Uterus (tissue), 4 donors: ENCODE measurements around the gene MICAL2. TPM values are rescaled to one million over a fixed set of nuclear protein-coding genes. Genes with fewer than 3 reads are reported as not detected.

ENCODE experiments used
- DNase-seq, 2 donors: peaks; one replicate each; pipeline ENCODE4 v3.0.0-alpha.2; 2019 to 2020
- H3K27ac ChIP-seq, 2 donors: fragments of 200-600 bp; sonication (generic); 1 replicate in 1 of 2; 2 replicates in 1 of 2; pipeline ENCODE4 v1.5.1; 2016 to 2018
- H3K27me3 ChIP-seq, 2 donors: fragments of 200-600 bp; sonication (generic); one replicate each; pipeline ENCODE4 v1.5.1; 2018 to 2019; ENCODE audit warnings: control low read depth in 1 of 2
- H3K36me3 ChIP-seq, 2 donors: fragments of 200-600 bp; sonication (generic); one replicate each; pipeline ENCODE4 v1.5.1; 2019; ENCODE audit warnings: control low read depth in 1 of 2
- H3K4me1 ChIP-seq, 2 donors: fragments of 200-600 bp; sonication (generic); one replicate each; pipeline ENCODE4 v1.5.1; 2018 to 2019; ENCODE audit warnings: control low read depth in 1 of 2
- H3K4me3 ChIP-seq, 2 donors: fragments of 200-600 bp; sonication (generic); 1 replicate in 1 of 2; 2 replicates in 1 of 2; pipeline ENCODE4 v1.5.1; 2018 to 2019; ENCODE audit warnings: mild to moderate bottlenecking in 1 of 2
- H3K9me3 ChIP-seq, 2 donors: fragments of 200-600 bp; sonication (generic); one replicate each; pipeline ENCODE4 v1.5.1; 2019; ENCODE audit warnings: control low read depth in 1 of 2
- CTCF ChIP-seq, 4 experiments: fragments of 200-600 bp in 2 of 4; fragments of 450-650 bp in 2 of 4; sonication (generic) in 2 of 4; IDR thresholded peaks; one replicate each; pipeline ENCODE4 v1.5.1; 2016 to 2019; ENCODE audit warnings: antibody characterized with exemption in 4 of 4, mild to moderate bottlenecking in 2 of 4, moderate library complexity in 1 of 4
- POLR2A ChIP-seq, 2 donors: fragments of 450-650 bp; IDR thresholded peaks; one replicate each; pipeline ENCODE4 v1.6.1; 2016; ENCODE audit warnings: antibody characterized with exemption in 2 of 2, mild to moderate bottlenecking in 1 of 2, moderate library complexity in 1 of 2
- intact Hi-C: fragments of 100-400 bp; cut with DNase I; formaldehyde crosslinking; loops from one replicate; pipeline ENCODE4 v1.15.1; 2023; ENCODE audit warnings: low total_unique reads
- total RNA-seq, 4 donors: library from RNA; depleted of rRNA in 3 of 4; stranded (reverse); fragments of >200 nt in 3 of 4; gene quantifications; one replicate each; pipeline versions ENCODE4 v1.1.0 to v1.2.4, GENCODE V29; 2014 to 2023
- donor health status: DM: yes; HTN: yes; CAD: no.

The MICAL2 gene
- total RNA-seq, 4 donors from 2014 or later, result 29.6 to 139 (median 53.1) TPM

GRCh38 chr11:12276356-12276755, 166.0 kb downstream of the MICAL2 start:
- no peaks in the 10 kb centered on the region for H3K4me1 ChIP-seq
- TF ChIP-seq POLR2A (IDR thresholded peaks at IDR 0.05), result no peak
- TF ChIP-seq CTCF (IDR thresholded peaks at IDR 0.05), result no peak
- H3K27ac ChIP-seq, result no peak overlapping the region
- DNase-seq, result peak in 1 of 2 donors; percentile 8
- intact Hi-C loops, result loop anchor here (10.0 kb wide), 1 partner anchor 342 kb away; no protein-coding TSS in a partner anchor
- no peak overlapping the region for H3K4me3 ChIP-seq
- H3K9me3 ChIP-seq, result no peaks in the 10 kb centered on the region
- H3K36me3 ChIP-seq, result no peaks in the 10 kb centered on the region
- no peaks in the 10 kb centered on the region for H3K27me3 ChIP-seq

- no peak overlapping the region for H3K27ac ChIP-seq
- no peaks in the 10 kb centered on the region for H3K27me3 ChIP-seq
- no peak overlapping the region for H3K4me3 ChIP-seq
- no peaks in the 10 kb centered on the region for H3K36me3 ChIP-seq
- intact Hi-C loops, result loop anchor here (10.0 kb wide), 1 partner anchor 342 kb away; no protein-coding TSS in a partner anchor
- no peak for TF ChIP-seq POLR2A (IDR thresholded peaks at IDR 0.05)
- DNase-seq, result peak in 1 of 2 donors; percentile 8
- H3K4me1 ChIP-seq, result no peaks in the 10 kb centered on the region
- H3K9me3 ChIP-seq, result no peaks in the 10 kb centered on the region
Observed at GRCh38 chr11:12276831-12277475, 166.6 kb downstream of the MICAL2 start.

GRCh38 chr11:12278766-12279671, 168.6 kb downstream of the MICAL2 start:
- intact Hi-C loops, result loop anchor here (10.0 kb wide), 1 partner anchor 344 kb away; no protein-coding TSS in a partner anchor
- Histone ChIP-seq H3K36me3 (no peaks in the 10 kb centered on the region), H3K9me3 (no peaks in the 10 kb centered on the region), H3K4me1 (no peaks in the 10 kb centered on the region), H3K27me3 (no peaks in the 10 kb centered on the region), H3K27ac (no peak overlapping the region), H3K4me3 (no peak overlapping the region)
- DNase-seq, result peak in 1 of 2 donors; percentile 4
- TF ChIP-seq CTCF (IDR thresholded peaks at IDR 0.05) (no peak), POLR2A (IDR thresholded peaks at IDR 0.05) (no peak)

- H3K4me1 ChIP-seq, result no peaks in the 10 kb centered on the region
- TF ChIP-seq POLR2A (IDR thresholded peaks at IDR 0.05) (no peak), CTCF (IDR thresholded peaks at IDR 0.05) (no peak)
- intact Hi-C loops, result loop anchor here (10.0 kb wide), 2 partner anchors 345 to 475 kb away; no protein-coding TSS in a partner anchor
- DNase-seq, result no peak
- H3K4me3 ChIP-seq, result no peak overlapping the region
- no peaks in the 10 kb centered on the region for H3K36me3 ChIP-seq
- no peaks in the 10 kb centered on the region for H3K27me3 ChIP-seq
- no peak overlapping the region for H3K27ac ChIP-seq
- H3K9me3 ChIP-seq, result no peaks in the 10 kb centered on the region
Observed at GRCh38 chr11:12279672-12280108, 169.3 kb downstream of the MICAL2 start.

- Histone ChIP-seq H3K4me1 (no peaks in the 10 kb centered on the region), H3K36me3 (no peaks in the 10 kb centered on the region), H3K9me3 (no peaks in the 10 kb centered on the region), H3K27me3 (no peaks in the 10 kb centered on the region), H3K27ac (no peak overlapping the region), H3K4me3 (no peak overlapping the region)
- intact Hi-C loops, result loop anchor here (10.0 kb wide), 1 partner anchor 476 kb away; no protein-coding TSS in a partner anchor
- TF ChIP-seq POLR2A (IDR thresholded peaks at IDR 0.05) (no peak), CTCF (IDR thresholded peaks at IDR 0.05) (no peak)
- no peak for DNase-seq
Observed at GRCh38 chr11:12280199-12280837, 169.9 kb downstream of the MICAL2 start.
